Kidney epithelial cell (primary cell): Measurements from ENCODE around the gene CDSN. TPM values are rescaled to one million over a fixed set of nuclear protein-coding genes. Genes with fewer than 3 reads are reported as not detected.

Experiments
- DNase-seq: peaks from one replicate; pipeline ENCODE4 v3.0.0-alpha.2; 2010; ENCODE audit warnings: low read depth
- H3K27me3 ChIP-seq: 2 replicates; pipeline ENCODE4 v1.6.0; 2011; ENCODE audit warnings: low read length; ENCODE audit not compliant: control insufficient read depth, insufficient read depth
- H3K36me3 ChIP-seq: 2 replicates; pipeline ENCODE4 v1.5.1; 2011; ENCODE audit warnings: low read length; ENCODE audit not compliant: control insufficient read depth, insufficient read depth
- H3K4me3 ChIP-seq: 2 replicates; pipeline ENCODE4 v1.5.1; 2011; ENCODE audit warnings: low read depth, mild to moderate bottlenecking, control low read depth, low read length
- CTCF ChIP-seq: IDR thresholded peaks from 2 replicates; pipeline ENCODE4 v1.5.1; 2011; ENCODE audit warnings: mild to moderate bottlenecking, moderate library complexity, low read length, control low read depth, inconsistent platforms; ENCODE audit not compliant: insufficient read depth, poor library complexity, severe bottlenecking
- total RNA-seq: library from RNA; depleted of rRNA; stranded (reverse); fragments of >200 nt; gene quantifications from 2 replicates; pipeline ENCODE4 v1.2.3, GENCODE V29; 2015

The CDSN gene
- total RNA-seq, 1 donor from 2014 or later, result not detected

- Histone ChIP-seq H3K36me3 (no peaks in the 10 kb centered on the region), H3K4me3 (no peak overlapping the region), H3K27me3 (no peaks in the 10 kb centered on the region)
- DNase-seq, result no peak
- no peak for TF ChIP-seq CTCF
These were observed 25.8 kb downstream of the CDSN start for GRCh38 chr6:31094389-31094881.

DNA sequence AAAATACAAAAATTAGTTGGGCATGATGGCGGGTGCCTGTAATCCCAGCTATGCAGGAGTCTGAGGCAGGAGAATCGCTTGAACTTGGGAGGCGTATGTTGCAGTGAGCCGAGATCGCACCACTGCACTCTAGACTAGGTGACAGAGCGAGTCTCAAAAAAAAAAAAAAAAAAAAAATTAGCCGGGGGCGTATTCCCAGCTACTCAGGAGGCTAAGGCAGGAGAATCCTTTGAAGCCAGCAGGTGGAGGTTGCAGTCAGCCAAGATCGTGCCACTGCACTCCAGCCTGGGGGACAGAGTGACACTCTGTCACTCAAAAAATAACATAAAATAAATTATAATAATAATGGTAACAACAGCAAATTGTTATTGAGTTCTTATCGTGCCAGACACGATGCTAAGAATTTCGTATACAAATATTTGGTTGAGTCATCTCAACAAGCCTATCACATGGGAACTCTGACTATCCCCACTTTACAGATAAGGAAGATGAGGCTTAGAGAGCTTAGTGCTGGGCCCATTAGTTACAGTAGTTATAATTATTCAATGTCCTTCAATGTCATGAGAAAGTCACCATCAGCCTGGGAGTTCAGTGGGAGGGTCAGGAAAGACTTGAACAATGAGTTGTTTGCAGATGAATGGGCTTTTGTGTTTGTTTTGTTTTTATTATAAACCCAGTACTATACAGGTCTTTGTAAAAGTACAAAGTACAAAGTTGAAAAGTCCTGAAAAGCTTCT is 27.3 kb downstream of the CDSN start:
- no peak for TF ChIP-seq CTCF
- no peak overlapping the region for H3K4me3 ChIP-seq
- no peak for DNase-seq
- no peaks in the 10 kb centered on the region for H3K36me3 ChIP-seq
- H3K27me3 ChIP-seq, result no peaks in the 10 kb centered on the region

DNA sequence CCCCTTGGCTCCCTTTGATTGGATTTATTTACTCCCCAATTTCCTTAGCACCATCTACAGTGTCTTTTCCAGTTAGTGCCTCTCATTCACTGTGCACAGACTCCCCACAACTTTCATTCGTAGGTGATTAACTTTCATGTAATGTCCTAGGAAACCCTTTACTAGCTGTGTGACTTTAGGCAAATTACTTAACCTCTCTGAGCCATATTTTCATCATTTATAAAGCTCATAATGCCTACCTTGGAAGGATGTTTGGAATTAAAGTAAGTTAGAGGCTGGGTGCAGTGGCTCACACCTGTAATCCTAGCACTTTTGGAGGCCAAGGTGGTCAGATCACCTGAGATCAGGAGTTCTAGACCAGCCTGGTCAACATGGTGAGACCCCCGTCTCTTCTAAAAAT is 28.0 kb downstream of the CDSN start:
- no peak for TF ChIP-seq CTCF
- Histone ChIP-seq H3K36me3 (no peaks in the 10 kb centered on the region), H3K27me3 (no peaks in the 10 kb centered on the region), H3K4me3 (no peak overlapping the region)
- DNase-seq, result no peak

GRCh38 chr6:31091680-31092079 is 28.6 kb downstream of the CDSN start:
- Histone ChIP-seq H3K36me3 (no peaks in the 10 kb centered on the region), H3K27me3 (no peaks in the 10 kb centered on the region), H3K4me3 (no peak overlapping the region)
- TF ChIP-seq CTCF, result no peak
- DNase-seq, result no peak

GRCh38 chr6:31090973-31091364 is 29.3 kb downstream of the CDSN start:
- no peak for DNase-seq
- Histone ChIP-seq H3K36me3 (no peaks in the 10 kb centered on the region), H3K27me3 (no peaks in the 10 kb centered on the region), H3K4me3 (no peak overlapping the region)
- TF ChIP-seq CTCF, result no peak
